Ecto neural progenitor cell (in vitro differentiated cells): ENCODE results near the gene ZFYVE28.

Experiments
- DNase-seq: peaks from one replicate; pipeline ENCODE4 v3.0.0-alpha.2; 2018; ENCODE audit warnings: low spot score

The ZFYVE28 gene

DNA sequence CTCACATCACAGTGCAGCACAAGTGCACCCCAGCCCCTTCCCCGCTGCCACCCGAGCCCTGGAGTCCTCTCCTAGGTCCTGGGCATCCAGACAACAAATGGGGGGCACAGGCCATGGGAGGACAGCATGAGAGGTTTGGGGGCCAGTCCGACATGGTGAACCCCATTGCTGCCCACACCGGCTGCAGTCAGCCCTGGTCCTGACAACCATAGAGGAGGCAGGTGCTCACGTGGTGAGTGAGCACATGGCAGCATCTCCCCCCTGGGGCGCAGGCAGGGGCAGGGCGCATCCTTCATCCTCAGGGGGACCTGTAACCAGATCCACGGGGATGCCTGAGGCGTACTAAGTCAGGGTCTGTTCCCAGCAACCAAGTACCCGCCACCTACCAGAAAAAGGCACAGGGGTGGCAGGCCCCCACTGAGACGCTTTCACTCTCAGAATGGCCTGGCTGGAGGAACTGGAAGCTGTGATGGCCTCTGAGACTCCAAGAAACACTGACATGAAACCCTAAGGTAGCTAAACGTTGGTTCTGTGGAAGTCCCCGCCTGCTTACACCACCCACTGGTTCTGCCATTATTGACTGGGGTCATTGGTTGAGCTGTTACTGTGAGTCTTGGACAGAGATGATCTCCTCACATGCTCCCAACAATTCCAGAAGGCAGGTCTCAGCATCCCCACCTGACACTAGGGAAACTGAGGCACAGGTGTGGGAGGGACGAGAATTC, 6.5 kb downstream of the ZFYVE28 start:
- DNase-seq = peak; percentile 43

DNA sequence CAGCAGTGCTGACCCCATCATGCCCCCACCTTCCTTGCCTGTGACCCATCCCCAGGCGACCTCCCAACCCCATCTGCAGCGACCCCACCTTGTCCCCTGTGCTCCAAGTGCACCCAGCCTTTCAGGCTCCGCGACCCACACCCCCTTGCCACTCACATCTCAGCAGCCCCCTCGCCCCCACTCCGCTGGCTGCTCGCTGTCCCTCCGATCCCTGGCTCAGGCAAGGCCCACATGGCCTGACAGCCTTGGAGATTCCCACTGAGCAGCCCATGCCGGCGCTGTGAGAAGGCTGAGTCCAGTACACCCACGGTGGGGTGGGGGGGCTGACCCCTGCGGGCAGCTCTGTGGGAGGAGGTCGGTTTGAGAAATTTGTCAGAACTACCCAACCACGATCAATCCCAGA, 9.1 kb downstream of the ZFYVE28 start:
- no peak for DNase-seq

DNA sequence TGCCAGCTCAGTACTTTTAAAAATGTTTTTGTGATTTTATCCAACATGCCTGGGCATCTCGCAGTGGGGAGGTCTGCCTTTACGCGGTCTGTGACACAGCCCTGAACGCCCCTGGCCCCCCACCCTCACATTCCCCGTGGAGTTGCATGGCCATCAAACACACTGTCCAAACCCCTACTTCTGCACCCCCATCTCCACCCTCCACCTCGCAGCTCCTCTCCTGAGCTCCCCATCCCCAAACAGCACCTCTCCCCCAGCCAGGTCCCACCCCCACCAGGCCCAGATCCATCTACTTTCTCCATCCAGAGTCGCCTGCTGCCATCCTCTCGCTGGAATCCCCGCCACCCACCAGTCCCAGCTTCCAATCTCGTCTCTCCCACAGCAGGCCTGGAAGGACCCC, 9.5 kb downstream of the ZFYVE28 start:
- DNase-seq = no peak

DNA sequence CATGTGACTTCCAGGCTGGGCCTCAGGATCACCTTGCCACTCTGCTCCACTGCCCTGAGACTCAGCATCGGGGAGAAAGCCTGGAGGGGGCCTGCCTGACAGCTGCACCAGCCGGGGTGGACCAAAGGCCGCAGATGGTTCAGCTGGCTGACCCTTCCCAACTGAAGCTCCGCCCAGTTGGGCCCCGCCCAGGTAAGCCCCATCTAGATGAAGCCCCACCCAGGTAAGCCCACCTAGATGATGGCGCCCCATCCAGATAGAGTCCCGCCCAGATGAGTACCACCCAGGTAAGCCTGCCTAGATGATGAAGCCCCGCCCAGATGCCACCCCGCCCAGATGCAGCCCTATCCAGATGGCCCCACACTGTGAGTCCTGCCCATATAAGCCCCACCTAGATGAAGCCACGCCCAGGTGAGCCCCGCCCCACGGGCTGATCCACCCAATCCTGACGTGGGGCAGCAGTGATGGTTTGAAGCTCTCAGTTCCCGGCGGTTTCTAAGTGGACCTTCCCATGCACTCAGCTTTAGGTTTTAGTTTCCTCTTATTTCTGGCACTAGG, 10.0 kb downstream of the ZFYVE28 start:
- no peak for DNase-seq

DNA sequence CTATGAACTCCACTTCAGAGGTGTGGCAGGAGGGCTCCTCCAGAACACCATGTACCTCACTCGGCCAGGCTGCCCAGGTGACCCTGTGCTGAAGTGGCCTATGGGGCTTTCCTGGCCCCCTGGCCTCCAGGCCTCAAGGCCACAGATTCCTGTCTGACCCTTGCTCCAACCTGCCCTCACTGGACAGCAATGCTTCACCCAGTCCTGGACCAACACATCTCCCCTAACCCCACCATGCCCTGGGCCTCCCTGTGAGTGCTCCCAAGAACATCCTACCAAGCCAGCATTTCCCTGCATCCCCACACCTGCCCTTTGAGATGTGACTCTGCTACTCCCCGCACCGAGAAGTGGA, 10.5 kb downstream of the ZFYVE28 start:
- DNase-seq = no peak

DNA sequence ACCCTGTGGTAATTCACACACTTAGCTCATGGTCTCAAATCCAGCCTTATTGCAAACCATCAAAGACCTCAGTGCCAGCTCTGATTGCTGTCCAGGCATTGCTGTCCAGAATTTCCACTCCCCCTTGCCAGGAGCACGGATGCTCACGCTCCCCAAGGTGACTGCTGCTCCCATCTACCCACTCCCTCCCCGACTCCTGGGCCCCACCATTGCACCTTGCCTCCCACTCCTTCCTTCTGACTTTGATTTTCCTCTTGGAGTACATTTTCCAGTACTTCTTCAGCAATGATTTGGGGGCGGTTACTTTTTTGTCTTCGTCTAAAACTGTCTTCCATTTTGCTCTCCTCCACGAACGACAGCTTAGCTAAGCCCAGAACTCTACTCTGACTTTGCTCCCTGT, 11.5 kb downstream of the ZFYVE28 start:
- DNase-seq = no peak

DNA sequence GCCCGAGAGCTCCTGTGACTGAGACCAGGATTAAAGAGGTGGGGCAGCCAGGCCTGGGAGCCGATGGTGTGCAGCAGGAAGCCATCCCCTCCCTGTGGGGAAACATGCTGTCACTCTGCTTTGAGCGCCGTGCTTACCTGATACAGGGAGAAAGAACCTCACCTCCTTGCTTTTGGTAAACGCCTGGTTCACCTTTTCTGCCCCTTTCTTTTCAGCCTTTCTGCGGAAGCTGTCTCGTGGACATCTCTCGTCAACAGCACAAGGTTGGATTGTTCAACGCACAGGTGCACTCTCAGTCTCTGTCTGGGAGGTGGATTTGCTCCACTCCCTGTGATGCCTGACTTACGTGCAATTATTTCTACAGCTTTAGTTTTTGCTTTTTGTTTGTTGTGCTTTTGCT, 12.0 kb downstream of the ZFYVE28 start:
- DNase-seq = peak; percentile 43

DNA sequence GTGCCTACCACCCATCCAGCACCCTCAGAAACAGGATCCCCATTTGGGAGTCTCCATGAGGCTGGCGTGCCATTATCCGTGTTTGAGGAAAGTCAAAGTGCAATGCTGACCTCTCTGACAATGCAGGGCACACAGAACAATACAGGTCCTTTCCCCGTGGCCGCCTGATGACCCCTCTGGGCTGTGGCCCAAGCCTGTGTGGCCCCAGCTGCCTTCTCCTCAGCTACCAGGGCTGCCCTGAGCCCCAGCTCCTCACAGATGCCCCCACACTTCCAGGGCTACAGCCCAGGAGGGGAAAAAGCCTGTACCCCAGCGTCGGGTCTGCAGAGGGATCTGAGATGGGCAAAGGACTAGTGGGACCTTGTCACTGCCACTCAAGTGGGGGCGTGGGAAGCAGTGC, 15.5 kb downstream of the ZFYVE28 start:
- DNase-seq = no peak

DNA sequence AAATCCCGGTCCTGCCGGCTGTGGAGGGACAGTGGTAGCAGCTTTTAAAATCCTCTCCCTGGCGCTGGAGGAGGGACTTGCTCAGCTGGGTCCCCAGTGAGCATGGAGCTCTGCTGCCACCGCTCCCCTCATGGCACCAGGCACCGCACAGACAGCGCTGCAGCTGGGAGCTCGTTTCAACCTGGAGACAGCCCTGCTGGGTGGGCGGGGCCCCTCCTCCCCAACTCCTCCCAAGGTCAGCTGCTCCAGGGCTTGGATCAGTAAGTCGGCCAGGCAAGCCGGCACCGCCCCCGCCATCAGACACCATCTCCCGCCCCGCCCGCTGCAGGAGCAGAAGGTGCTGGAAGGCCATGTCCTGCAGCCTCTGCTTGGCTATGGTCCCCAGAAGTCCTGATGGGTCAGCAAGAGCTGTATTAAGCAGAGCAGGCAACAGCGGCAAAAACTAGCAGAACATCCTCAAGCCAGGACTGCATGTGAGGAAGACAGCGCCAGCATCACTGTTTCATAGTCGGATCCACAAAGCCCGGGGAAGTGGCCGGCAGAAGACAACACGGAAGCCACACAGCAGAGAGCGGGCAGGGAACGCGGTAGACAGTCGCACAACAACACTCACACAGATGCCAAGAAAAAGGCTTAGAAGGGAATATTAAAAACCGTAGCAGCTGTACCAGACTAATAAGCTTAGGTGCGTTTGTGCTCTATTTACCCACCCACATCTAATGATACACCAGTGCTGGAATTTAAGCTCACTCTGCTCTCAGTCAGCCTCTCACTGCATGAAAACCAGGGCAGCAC, 16.2 kb downstream of the ZFYVE28 start:
- DNase-seq = peak; percentile 94

DNA sequence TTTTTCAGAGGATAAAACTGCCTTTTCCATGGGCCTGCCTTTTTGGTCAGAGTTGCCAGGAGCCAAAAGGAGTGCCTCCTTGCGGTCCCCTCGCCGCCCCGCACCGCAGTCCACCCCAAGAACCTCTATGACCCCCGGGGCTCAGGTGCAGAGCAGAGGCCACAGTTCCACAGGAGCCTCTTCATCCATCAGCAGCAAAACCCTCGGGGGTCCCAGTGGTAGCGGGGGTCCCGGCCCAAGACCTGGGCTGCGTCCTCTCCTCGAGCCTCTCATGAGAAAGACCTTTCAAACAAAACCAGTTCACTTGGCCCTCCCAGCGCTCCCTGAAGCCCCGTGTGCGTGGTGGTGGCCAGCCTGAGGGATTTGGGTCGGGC, 16.8 kb downstream of the ZFYVE28 start:
- no peak for DNase-seq

DNA sequence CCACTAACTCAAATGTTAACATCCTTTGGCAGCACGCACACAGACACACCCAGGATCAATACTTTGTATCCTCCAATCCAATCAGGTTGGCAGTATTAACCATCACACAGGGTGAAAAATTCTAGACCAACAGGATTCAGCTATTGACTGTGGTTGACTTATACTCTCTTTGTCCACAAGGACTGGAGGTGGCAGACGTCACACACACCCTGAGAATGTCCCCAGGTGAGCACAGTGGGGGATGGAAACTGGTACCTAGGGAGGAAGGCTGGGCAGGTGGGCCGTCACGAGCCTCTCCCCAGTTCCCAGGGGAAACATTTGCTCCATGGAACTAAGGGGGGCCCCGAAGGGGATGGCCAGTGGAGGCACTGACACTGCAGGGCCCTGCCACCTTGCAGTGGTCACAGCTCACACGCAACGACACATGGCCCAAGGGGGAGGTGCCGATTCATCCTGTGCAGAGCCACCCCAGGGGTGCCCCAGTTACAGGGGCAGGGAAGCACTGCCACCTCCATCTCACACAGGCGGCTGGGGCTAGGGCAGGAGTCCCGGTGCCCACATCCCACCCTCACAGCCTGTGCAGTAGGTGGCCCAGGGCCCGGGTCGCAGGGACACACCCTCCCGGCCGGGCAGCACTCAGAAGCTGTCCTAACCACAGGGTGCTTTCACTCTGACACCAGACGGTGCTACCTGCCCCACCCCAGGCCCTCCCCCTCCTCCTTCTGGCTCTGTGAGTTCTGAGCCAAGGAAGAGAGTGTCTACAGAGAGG, 17.4 kb downstream of the ZFYVE28 start:
- DNase-seq = no peak

DNA sequence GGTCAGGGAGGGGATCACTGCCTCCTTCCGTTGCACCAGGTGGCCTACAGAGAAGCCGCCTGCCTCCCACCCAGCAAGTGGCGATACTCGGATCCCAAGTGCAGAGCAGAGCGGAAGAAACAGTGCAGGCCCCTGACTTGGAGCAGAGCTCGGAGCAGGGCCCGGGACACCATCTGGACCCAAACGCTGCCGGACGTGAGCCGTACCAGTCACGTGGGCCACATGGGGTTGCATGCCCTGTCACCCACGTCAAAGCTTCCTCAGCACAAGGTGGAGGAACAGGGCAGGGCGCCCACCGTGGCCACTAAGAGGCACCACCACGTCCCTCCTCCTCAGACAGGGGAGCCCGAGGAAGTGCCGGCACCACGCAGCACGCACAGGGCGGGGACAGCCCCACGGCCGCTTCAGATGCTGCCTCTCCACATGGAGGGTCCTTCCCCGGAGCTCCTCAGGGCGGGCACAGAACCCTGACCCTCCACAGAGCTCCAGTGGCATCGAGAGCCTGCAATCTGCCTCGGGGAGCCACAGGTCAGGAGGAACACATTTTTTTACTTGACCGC, 18.7 kb downstream of the ZFYVE28 start:
- DNase-seq = no peak

DNA sequence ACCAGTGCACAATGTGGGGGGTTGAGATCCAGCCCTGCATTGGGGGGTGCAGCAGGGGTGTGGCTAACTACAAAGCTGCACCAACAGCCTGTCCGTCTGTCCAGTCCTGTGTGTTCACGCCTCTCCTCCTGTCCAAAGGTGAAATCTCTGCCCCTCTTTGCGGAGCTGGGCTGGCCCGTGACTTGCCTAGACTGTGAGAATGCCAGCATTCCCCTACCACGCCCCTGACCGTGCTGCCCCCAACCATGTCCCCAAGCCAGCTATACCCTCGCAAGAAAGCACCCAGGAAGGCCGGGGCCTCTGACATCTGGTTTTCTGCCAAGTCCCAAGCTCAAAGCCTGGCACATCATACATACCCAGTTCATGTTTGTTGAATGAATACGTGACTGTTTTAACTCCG, 19.2 kb downstream of the ZFYVE28 start:
- no peak for DNase-seq

DNA sequence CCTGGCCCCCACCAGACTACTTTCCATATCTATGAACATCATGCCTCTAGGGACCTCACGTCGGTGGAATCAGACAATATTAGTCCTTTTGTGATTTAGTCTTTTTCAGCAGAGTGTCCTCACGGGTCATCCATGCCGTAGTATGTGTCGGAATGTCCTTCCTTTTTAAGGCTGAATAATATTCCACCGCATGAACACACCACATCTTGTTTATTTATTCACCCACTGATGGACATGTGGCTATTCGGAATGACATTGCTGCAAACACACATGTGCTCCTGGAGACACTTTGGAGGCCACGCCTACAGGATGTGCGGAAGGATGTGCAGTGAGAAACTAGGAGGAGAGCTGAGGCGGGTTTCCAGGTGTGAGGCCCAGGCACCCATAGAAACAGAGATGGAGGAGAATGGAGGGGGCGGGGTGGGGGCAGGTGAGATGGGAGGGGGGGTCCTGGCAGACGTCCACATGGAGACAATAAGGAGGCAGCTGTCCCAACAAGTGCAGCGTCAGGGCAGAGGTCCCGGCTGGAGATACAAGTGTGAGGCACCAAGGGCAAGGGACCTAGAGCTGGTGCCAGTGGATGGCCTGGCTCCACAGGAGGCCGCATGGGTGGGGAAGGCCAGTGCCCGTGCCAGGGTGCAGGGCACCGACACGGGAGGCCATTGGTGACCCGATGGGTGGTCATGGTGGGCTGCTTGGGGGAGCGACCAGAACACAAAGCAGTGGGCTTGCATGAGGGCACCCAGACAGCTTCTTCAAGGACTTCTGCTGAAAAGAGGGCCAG, 20.7 kb downstream of the ZFYVE28 start:
- DNase-seq = no peak

DNA sequence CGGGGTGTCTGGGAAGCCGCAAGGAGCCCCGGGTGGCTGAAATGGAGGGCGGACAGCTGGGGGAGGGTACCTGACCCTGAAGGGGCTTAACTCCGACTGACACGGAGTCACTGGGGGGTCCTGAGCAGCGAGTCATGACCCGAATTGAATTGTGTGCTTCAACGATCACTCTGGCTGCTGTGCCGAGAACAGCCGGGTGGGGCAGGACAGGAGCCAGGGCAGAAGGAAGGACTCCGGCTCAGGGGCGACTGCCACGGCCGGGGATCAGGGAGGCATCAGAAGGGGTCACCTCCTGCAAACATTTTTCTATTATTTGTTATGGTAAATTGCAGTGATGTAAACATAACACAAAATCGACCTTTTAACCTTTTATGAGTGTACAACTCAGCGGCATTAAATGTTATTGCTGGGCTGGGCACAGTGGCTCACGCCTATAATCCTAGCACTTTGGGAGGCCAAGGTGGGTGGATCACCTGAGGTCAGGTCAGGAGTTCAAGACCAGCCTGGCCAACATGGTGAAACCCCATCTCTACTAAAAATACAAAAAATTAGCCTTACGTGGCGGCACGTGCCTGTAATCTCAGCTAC, 21.6 kb downstream of the ZFYVE28 start:
- no peak for DNase-seq

DNA sequence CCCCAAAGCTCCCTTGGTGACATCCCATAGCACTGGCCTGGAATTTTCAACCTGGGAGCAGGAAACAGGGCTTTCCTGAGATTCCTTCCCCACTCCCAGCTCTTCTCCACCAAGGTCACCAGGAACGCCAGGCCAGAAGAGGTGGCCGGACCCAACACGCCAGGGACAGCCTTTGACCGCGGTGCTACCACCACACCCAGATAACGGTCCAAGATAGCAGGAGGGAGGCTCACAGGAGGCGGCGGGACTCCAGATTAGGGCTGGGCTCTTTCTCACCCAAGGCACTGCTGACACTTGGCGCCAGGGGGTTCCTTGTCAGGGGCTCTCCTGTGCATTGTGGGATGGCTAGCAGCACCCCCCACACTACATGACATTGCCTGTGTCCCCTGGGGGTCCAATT, 22.9 kb downstream of the ZFYVE28 start:
- DNase-seq = no peak

DNA sequence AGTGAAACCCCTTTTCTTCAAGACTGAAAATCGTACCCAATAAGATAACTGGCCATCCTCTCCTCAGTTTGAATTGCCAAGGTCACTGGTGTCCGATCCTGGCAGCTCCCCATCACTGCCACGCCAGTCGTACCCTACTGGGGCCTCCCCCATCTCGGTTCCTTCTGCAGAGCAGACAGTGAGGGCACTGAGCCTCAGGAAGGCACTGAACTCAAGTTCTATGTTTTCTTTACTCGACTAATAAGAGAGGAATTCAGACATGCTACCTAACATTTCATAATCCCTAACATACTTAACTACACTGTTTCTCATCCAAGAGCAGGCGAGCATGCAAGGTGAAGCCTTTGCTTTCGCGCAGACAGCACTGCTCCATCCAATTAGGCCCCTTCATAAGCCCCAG, 23.4 kb downstream of the ZFYVE28 start:
- DNase-seq = no peak

DNA sequence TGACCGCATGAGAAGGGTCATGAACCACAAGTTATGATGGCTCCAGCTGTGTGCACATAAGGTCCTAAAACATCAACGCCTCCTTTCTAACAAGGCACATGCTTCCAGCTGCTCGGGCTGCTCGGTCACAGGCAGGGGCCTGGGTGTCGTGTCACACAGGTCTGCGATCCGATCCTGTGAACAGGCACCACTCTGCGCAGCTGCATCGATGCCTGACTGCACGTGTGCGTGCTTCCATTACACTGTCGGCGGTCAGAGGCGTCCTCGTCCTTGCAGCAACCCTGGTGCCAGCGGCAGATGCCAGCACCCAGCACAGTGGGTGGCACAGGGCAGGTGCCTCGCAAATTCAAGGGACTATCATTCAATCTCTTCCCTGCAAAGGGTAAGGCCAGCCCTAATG, 23.9 kb downstream of the ZFYVE28 start:
- no peak for DNase-seq

DNA sequence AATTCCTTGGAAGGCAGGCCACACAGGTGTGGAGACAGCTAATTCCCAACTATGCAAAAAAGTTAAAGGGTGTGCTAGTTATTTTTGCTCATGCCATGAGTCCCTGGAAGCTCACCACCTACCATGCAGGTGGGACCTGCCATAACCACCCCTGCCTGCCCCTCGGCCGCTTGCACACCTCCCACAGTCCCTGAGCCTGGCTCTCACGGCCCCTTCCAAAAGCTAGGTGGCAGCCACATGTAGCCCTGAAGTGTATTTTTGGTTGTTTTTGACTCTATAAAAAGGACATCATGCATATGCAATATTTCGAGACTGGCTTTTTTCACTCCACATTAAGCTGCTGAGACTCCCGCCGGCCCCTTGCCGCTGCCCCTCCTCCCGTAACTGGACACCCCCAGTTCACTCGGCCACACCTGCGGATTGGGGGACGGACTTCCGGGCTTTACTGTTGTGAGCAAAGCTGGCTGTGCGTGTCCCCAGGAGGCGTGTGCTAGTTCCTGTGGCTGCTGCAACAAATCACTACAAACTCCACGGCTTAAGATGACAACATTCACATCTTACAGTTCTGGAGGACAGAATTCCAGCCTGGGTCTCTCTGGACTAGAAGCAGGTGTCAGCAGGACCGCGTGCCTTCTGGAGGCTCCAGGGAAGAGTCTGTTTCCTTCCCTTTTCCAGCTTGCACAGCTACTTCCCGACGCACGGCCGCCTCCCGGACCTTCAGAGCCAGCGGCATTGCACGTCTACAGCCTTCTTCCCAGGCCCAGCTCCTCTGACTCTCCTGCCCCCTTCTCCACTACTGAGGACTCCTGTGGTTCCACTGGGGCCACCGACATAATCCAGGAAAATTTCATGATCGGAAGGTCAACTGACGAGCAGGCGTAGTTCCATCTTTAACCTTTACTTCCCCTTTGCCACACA, 24.8 kb downstream of the ZFYVE28 start:
- peak; percentile 75 for DNase-seq

DNA sequence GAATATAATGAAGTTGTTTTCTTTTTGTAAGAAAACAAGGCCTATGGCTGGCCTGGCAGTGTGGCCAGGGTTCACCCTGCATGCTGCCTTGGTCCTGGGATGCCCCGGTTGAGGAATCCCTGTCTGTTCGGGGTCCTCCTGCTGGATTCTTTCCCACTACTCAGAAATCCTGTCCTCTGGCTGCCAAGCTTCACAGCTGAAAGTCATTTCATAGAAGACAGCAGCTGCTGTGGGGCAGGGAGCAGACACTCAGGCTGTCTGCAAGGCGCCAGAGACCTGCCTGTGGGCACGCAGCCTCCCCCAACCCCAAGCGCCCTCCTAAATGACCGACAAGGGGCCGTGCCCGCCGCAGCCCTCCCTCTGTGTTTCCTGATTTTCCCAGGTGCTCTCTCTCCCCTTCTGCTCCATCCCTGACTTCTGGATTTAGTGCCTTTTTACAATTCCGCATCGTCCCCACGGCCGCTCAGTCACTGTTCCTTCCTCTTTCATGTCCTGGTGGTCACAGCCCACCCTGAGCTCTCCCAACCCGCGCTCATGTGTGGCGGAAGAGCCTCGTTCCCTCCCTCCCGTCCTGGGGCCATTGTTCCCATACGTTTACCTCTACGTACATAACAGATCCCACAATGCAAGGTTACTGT, 27.5 kb downstream of the ZFYVE28 start:
- DNase-seq = no peak
